ENCODE results near the gene THSD4.

Gene THSD4

GRCh38 chr15:71189718-71190117 is 74.4 kb downstream of the THSD4 start:
- no peaks in the 10 kb centered on the region for H3K9me3 ChIP-seq (ENCODE audit: insufficient read depth, low read length)
- DNase-seq (ENCODE audit: low read depth, low spot score) = no peak

GRCh38 chr15:71191296-71191695 is 76.0 kb downstream of the THSD4 start:
- no peak for TF ChIP-seq YY1 (IDR thresholded peaks at IDR 0.05; ENCODE audit: insufficient read depth, insufficient read length)
- TF ChIP-seq SUZ12 (IDR thresholded peaks at IDR 0.05; ENCODE audit: extremely low read depth, insufficient read depth, insufficient read length) = no peak
- no peak for TF ChIP-seq ZNF274 (IDR thresholded peaks at IDR 0.05; ENCODE audit: low read depth, low read length)
- H3K27me3 ChIP-seq (ENCODE audit: insufficient read depth, insufficient read length) = no peaks in the 10 kb centered on the region
- no peak for DNase-seq (ENCODE audit: low read depth, low spot score)
- peaks cover under 1% of the 10 kb centered on the region for H3K4me1 ChIP-seq (ENCODE audit: insufficient read depth, insufficient read length)
- H3K4me3 ChIP-seq (ENCODE audit: insufficient read length, low read depth) = no peak overlapping the region
- H3K36me3 ChIP-seq (ENCODE audit: insufficient read depth, insufficient read length, low read length) = no peaks in the 10 kb centered on the region
- no peaks in the 10 kb centered on the region for H3K9me3 ChIP-seq (ENCODE audit: insufficient read depth, low read length)
- H3K9ac ChIP-seq (ENCODE audit: insufficient read length, low read depth) = no peak overlapping the region

More at GRCh38 chr15:71189718-71190117, 74.4 kb downstream of the THSD4 start:
- TF ChIP-seq SUZ12 (IDR thresholded peaks at IDR 0.05; ENCODE audit: extremely low read depth, insufficient read depth, insufficient read length) (no peak), ZNF274 (IDR thresholded peaks at IDR 0.05; ENCODE audit: low read depth, low read length) (no peak), YY1 (IDR thresholded peaks at IDR 0.05; ENCODE audit: insufficient read depth, insufficient read length) (no peak)
- Histone ChIP-seq H3K36me3 (ENCODE audit: insufficient read depth, insufficient read length, low read length) (no peaks in the 10 kb centered on the region), H3K9ac (ENCODE audit: insufficient read length, low read depth) (no peak overlapping the region), H3K27me3 (ENCODE audit: insufficient read depth, insufficient read length) (no peaks in the 10 kb centered on the region), H3K4me1 (ENCODE audit: insufficient read depth, insufficient read length) (peaks cover 3% of the 10 kb centered on the region), H3K4me3 (ENCODE audit: insufficient read length, low read depth) (no peak overlapping the region)

- H3K9ac ChIP-seq (ENCODE audit: insufficient read length, low read depth) = no peak overlapping the region
- no peaks in the 10 kb centered on the region for H3K4me1 ChIP-seq (ENCODE audit: insufficient read depth, insufficient read length)
- H3K27me3 ChIP-seq (ENCODE audit: insufficient read depth, insufficient read length) = no peaks in the 10 kb centered on the region
- H3K9me3 ChIP-seq (ENCODE audit: insufficient read depth, low read length) = no peaks in the 10 kb centered on the region
- H3K36me3 ChIP-seq (ENCODE audit: insufficient read depth, insufficient read length, low read length) = no peaks in the 10 kb centered on the region
- no peak overlapping the region for H3K4me3 ChIP-seq (ENCODE audit: insufficient read length, low read depth)
- DNase-seq (ENCODE audit: low read depth, low spot score) = no peak
- TF ChIP-seq YY1 (IDR thresholded peaks at IDR 0.05; ENCODE audit: insufficient read depth, insufficient read length) = no peak
- TF ChIP-seq SUZ12 (IDR thresholded peaks at IDR 0.05; ENCODE audit: extremely low read depth, insufficient read depth, insufficient read length) = no peak
- no peak for TF ChIP-seq ZNF274 (IDR thresholded peaks at IDR 0.05; ENCODE audit: low read depth, low read length)
These were observed 77.5 kb downstream of the THSD4 start for GRCh38 chr15:71192816-71193215.

GRCh38 chr15:71194286-71194685 is 79.0 kb downstream of the THSD4 start:
- Histone ChIP-seq H3K36me3 (ENCODE audit: insufficient read depth, insufficient read length, low read length) (no peaks in the 10 kb centered on the region), H3K9me3 (ENCODE audit: insufficient read depth, low read length) (no peaks in the 10 kb centered on the region), H3K9ac (ENCODE audit: insufficient read length, low read depth) (no peak overlapping the region), H3K4me3 (ENCODE audit: insufficient read length, low read depth) (no peak overlapping the region), H3K4me1 (ENCODE audit: insufficient read depth, insufficient read length) (no peaks in the 10 kb centered on the region), H3K27me3 (ENCODE audit: insufficient read depth, insufficient read length) (no peaks in the 10 kb centered on the region)
- TF ChIP-seq YY1 (IDR thresholded peaks at IDR 0.05; ENCODE audit: insufficient read depth, insufficient read length) = no peak
- TF ChIP-seq ZNF274 (IDR thresholded peaks at IDR 0.05; ENCODE audit: low read depth, low read length) = no peak
- no peak for TF ChIP-seq SUZ12 (IDR thresholded peaks at IDR 0.05; ENCODE audit: extremely low read depth, insufficient read depth, insufficient read length)
- no peak for DNase-seq (ENCODE audit: low read depth, low spot score)

- Histone ChIP-seq H3K27me3 (ENCODE audit: insufficient read depth, insufficient read length) (no peaks in the 10 kb centered on the region), H3K9me3 (ENCODE audit: insufficient read depth, low read length) (no peaks in the 10 kb centered on the region), H3K9ac (ENCODE audit: insufficient read length, low read depth) (no peak overlapping the region), H3K36me3 (ENCODE audit: insufficient read depth, insufficient read length, low read length) (no peaks in the 10 kb centered on the region), H3K4me1 (ENCODE audit: insufficient read depth, insufficient read length) (peaks cover 5% of the 10 kb centered on the region), H3K4me3 (ENCODE audit: insufficient read length, low read depth) (no peak overlapping the region)
- TF ChIP-seq YY1 (IDR thresholded peaks at IDR 0.05; ENCODE audit: insufficient read depth, insufficient read length) = no peak
- no peak for TF ChIP-seq ZNF274 (IDR thresholded peaks at IDR 0.05; ENCODE audit: low read depth, low read length)
- no peak for TF ChIP-seq SUZ12 (IDR thresholded peaks at IDR 0.05; ENCODE audit: extremely low read depth, insufficient read depth, insufficient read length)
- peak; percentile 28 for DNase-seq (ENCODE audit: low read depth, low spot score)
These were observed 80.0 kb downstream of the THSD4 start for GRCh38 chr15:71195242-71195641.

- TF ChIP-seq YY1 (IDR thresholded peaks at IDR 0.05; ENCODE audit: insufficient read depth, insufficient read length) = no peak
- TF ChIP-seq ZNF274 (IDR thresholded peaks at IDR 0.05; ENCODE audit: low read depth, low read length) = no peak
- no peak for TF ChIP-seq SUZ12 (IDR thresholded peaks at IDR 0.05; ENCODE audit: extremely low read depth, insufficient read depth, insufficient read length)
These were observed 82.3 kb downstream of the THSD4 start for GRCh38 chr15:71197620-71198019.

GRCh38 chr15:71198846-71199245 is 83.6 kb downstream of the THSD4 start:
- DNase-seq (ENCODE audit: low read depth, low spot score) = no peak
- H3K27me3 ChIP-seq (ENCODE audit: insufficient read depth, insufficient read length) = no peaks in the 10 kb centered on the region
- no peak overlapping the region for H3K9ac ChIP-seq (ENCODE audit: insufficient read length, low read depth)
- no peaks in the 10 kb centered on the region for H3K9me3 ChIP-seq (ENCODE audit: insufficient read depth, low read length)
- H3K4me3 ChIP-seq (ENCODE audit: insufficient read length, low read depth) = no peak overlapping the region
- peaks cover 5% of the 10 kb centered on the region for H3K4me1 ChIP-seq (ENCODE audit: insufficient read depth, insufficient read length)
- H3K36me3 ChIP-seq (ENCODE audit: insufficient read depth, insufficient read length, low read length) = no peaks in the 10 kb centered on the region
- no peak for TF ChIP-seq SUZ12 (IDR thresholded peaks at IDR 0.05; ENCODE audit: extremely low read depth, insufficient read depth, insufficient read length)
- TF ChIP-seq YY1 (IDR thresholded peaks at IDR 0.05; ENCODE audit: insufficient read depth, insufficient read length) = no peak
- no peak for TF ChIP-seq ZNF274 (IDR thresholded peaks at IDR 0.05; ENCODE audit: low read depth, low read length)

More at GRCh38 chr15:71197620-71198019, 82.3 kb downstream of the THSD4 start:
- H3K4me3 ChIP-seq (ENCODE audit: insufficient read length, low read depth) = no peak overlapping the region
- no peak overlapping the region for H3K9ac ChIP-seq (ENCODE audit: insufficient read length, low read depth)
- no peaks in the 10 kb centered on the region for H3K9me3 ChIP-seq (ENCODE audit: insufficient read depth, low read length)
- H3K4me1 ChIP-seq (ENCODE audit: insufficient read depth, insufficient read length) = peaks cover 5% of the 10 kb centered on the region
- no peaks in the 10 kb centered on the region for H3K27me3 ChIP-seq (ENCODE audit: insufficient read depth, insufficient read length)
- H3K36me3 ChIP-seq (ENCODE audit: insufficient read depth, insufficient read length, low read length) = no peaks in the 10 kb centered on the region
- DNase-seq (ENCODE audit: low read depth, low spot score) = no peak

All from NT2/D1 (cell line).